Body of pancreas (tissue), 4 donors: ENCODE measurements around the gene RIPK1.

ENCODE experiments used
- CTCF ChIP-seq, 7 experiments: fragments of 450-650 bp in 4 of 7; fragments of 200-600 bp in 3 of 7; sonication (generic) in 3 of 7; IDR thresholded peaks; one replicate each; pipeline ENCODE4 v1.5.1; 2016 to 2019; ENCODE audit warnings: antibody characterized with exemption in 7 of 7
- POLR2A ChIP-seq, 3 donors: fragments of 450-650 bp; IDR thresholded peaks; one replicate each; pipeline ENCODE4 v1.6.1; 2016; ENCODE audit warnings: antibody characterized with exemption in 3 of 3, mild to moderate bottlenecking in 2 of 3

GRCh38 chr6:3162067-3162497, 93.8 kb downstream of the RIPK1 start:
- no peak for TF ChIP-seq POLR2A (IDR thresholded peaks at IDR 0.05)
- no peak for TF ChIP-seq CTCF (IDR thresholded peaks at IDR 0.05)
